Measurements from ENCODE around the gene TPCN2. TPM values are rescaled to one million over a fixed set of nuclear protein-coding genes. Genes with fewer than 3 reads are reported as not detected.

TPCN2 gene
- total RNA-seq, 1 experiment from 2014 or later: 28.9 TPM

DNA sequence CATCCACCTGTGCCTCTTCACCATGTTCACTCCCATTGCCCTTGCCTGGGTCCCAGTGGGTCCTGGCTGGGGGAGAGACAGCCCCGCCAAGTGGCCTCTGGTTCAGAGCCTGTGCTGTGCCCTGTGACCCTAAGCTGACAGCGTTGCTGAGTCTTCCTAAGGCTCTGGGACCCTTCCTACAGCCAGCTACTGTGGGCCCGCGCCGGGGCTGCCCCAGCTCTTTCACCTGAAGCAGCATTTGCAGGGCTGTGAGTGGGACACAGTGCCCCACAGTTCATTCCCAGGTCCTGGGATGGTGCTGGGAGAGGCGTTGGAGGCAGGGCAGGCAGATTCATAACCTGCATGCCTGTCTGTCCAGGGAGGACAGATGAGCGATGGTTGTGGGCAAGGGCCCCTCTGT, 10.7 kb downstream of the TPCN2 start:
- Histone ChIP-seq H3K27me3 (replicated peaks; ENCODE audit: insufficient read depth, low read depth, low read length, poor library complexity) (no peaks in the 10 kb centered on the region), H3K27ac (ENCODE audit: low read depth, low read length, poor library complexity, severe bottlenecking) (no peak overlapping the region), H3K4me1 (ENCODE audit: insufficient read depth, low read length, poor library complexity, severe bottlenecking) (no peaks in the 10 kb centered on the region), H3K4me3 (ENCODE audit: low read depth, low read length, poor library complexity, severe bottlenecking) (no peak overlapping the region), H3K9me3 (ENCODE audit: low read depth, low read length, poor library complexity, severe bottlenecking) (no peaks in the 10 kb centered on the region), H3K36me3 (ENCODE audit: insufficient read depth, low read length, poor library complexity, severe bottlenecking) (peaks cover 14% of the 10 kb centered on the region)
- POLR2A ChIA-PET (ENCODE audit: low non-redundant PET): no interaction called here
- CTCF ChIA-PET: no interaction called here
- BruUV-seq (replicated peaks): no TSS peak
- no peak for DNase-seq (ENCODE audit: low spot score)
- intact Hi-C loops (cut with micrococcal nuclease; ENCODE audit: unreplicated experiment): no loop called here
- TF ChIP-seq, protein P1, sequence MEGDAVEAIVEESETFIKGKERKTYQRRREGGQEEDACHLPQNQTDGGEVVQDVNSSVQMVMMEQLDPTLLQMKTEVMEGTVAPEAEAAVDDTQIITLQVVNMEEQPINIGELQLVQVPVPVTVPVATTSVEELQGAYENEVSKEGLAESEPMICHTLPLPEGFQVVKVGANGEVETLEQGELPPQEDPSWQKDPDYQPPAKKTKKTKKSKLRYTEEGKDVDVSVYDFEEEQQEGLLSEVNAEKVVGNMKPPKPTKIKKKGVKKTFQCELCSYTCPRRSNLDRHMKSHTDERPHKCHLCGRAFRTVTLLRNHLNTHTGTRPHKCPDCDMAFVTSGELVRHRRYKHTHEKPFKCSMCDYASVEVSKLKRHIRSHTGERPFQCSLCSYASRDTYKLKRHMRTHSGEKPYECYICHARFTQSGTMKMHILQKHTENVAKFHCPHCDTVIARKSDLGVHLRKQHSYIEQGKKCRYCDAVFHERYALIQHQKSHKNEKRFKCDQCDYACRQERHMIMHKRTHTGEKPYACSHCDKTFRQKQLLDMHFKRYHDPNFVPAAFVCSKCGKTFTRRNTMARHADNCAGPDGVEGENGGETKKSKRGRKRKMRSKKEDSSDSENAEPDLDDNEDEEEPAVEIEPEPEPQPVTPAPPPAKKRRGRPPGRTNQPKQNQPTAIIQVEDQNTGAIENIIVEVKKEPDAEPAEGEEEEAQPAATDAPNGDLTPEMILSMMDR (conservative IDR thresholded peaks at IDR 0.05; ENCODE audit: low read depth, low read length): no peak
- TF ChIP-seq EZH2 (IDR thresholded peaks at IDR 0.05; ENCODE audit: borderline replicate concordance, low read depth, low read length, poor library complexity, severe bottlenecking): no peak

DNA sequence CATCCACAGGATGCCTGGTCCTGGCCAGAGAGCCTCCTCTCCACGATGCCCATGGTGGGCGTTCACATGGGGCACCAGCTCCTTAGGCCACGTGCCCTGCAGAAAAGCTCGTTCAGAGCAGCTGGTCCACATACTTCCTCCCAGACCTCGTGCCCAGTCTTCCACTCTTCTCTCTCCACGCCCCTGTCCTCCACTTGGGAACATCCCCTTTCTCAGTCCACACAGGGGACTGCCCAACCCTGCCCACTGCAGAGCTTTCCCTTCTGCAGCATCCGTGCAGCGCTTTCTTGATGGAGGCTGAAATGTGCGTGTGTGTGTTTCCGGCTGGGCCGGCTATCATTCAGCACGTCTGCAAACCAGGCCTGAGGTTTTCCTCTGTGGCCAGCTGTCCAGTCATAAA, 11.3 kb downstream of the TPCN2 start:
- intact Hi-C loops (cut with micrococcal nuclease; ENCODE audit: unreplicated experiment): no loop called here

DNA sequence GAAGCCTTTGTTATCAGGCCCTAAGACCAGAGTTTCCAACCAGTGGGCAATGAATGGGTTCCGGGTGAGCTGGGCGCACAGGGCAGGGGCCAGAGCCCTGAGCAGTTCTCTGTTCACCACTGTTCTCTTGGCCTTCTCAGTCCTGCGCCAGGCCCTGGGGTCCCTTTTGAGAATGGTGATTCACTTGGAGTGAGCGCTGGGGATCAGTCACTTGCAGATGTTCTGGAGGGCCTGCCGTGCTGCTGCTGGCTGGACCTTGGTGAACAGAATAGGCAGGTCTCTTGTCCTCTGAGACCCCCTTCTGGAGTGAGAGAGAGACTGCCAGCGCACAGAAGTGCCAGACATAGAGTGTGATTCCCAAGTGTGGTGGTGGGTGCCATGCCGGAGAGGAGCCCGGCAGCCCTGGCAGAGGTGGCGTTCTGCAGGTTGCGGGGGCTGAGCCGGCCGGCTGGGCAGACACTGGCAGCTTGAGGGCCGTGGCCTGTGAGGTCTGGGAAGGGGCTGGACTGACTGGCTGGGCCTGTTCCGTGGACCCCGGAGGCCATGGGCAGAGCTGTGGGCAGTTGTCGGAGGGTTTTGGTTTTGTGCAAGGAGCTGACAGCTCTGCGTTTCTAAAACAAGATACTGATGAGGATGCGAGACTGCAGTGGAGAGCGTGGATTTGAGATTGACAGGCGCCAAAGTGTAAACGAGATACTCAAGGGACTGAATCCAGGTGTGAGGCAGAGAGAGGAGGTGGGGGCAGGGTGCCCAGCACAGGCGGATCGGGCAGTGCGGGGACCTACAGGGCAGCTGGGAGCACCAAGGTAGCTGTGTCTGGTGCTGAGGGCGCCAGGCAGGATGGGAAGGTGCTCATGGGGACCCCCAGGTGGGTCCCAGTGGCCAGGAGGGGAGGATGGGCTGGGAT, 12.3 kb downstream of the TPCN2 start:
- no peak overlapping the region for H3K27ac ChIP-seq (ENCODE audit: low read depth, low read length, poor library complexity, severe bottlenecking)
- H3K36me3 ChIP-seq (ENCODE audit: insufficient read depth, low read length, poor library complexity, severe bottlenecking): peaks cover 8% of the 10 kb centered on the region
- ChIA-PET CTCF (no interaction called here), POLR2A (ENCODE audit: low non-redundant PET) (no interaction called here)
- H3K4me3 ChIP-seq (ENCODE audit: low read depth, low read length, poor library complexity, severe bottlenecking): no peak overlapping the region
- H3K9me3 ChIP-seq (ENCODE audit: low read depth, low read length, poor library complexity, severe bottlenecking): no peaks in the 10 kb centered on the region
- H3K27me3 ChIP-seq (replicated peaks; ENCODE audit: insufficient read depth, low read depth, low read length, poor library complexity): no peaks in the 10 kb centered on the region
- intact Hi-C loops (cut with micrococcal nuclease; ENCODE audit: unreplicated experiment): no loop called here
- TF ChIP-seq, protein P1 (conservative IDR thresholded peaks at IDR 0.05; ENCODE audit: low read depth, low read length): no peak
- no peak for TF ChIP-seq EZH2 (IDR thresholded peaks at IDR 0.05; ENCODE audit: borderline replicate concordance, low read depth, low read length, poor library complexity, severe bottlenecking)
- no peaks in the 10 kb centered on the region for H3K4me1 ChIP-seq (ENCODE audit: insufficient read depth, low read length, poor library complexity, severe bottlenecking)
- DNase-seq (ENCODE audit: low spot score): no peak
- BruUV-seq (replicated peaks): no TSS peak

More for the DNA sequence above, 11.3 kb downstream of the TPCN2 start:
- Histone ChIP-seq H3K9me3 (ENCODE audit: low read depth, low read length, poor library complexity, severe bottlenecking) (no peaks in the 10 kb centered on the region), H3K27ac (ENCODE audit: low read depth, low read length, poor library complexity, severe bottlenecking) (no peak overlapping the region), H3K36me3 (ENCODE audit: insufficient read depth, low read length, poor library complexity, severe bottlenecking) (peaks cover 12% of the 10 kb centered on the region), H3K4me3 (ENCODE audit: low read depth, low read length, poor library complexity, severe bottlenecking) (no peak overlapping the region), H3K4me1 (ENCODE audit: insufficient read depth, low read length, poor library complexity, severe bottlenecking) (no peaks in the 10 kb centered on the region), H3K27me3 (replicated peaks; ENCODE audit: insufficient read depth, low read depth, low read length, poor library complexity) (no peaks in the 10 kb centered on the region)
- POLR2A ChIA-PET (ENCODE audit: low non-redundant PET): no interaction called here
- TF ChIP-seq, protein P1 (conservative IDR thresholded peaks at IDR 0.05; ENCODE audit: low read depth, low read length): no peak
- TF ChIP-seq EZH2 (IDR thresholded peaks at IDR 0.05; ENCODE audit: borderline replicate concordance, low read depth, low read length, poor library complexity, severe bottlenecking): no peak
- CTCF ChIA-PET: no interaction called here
- no peak for DNase-seq (ENCODE audit: low spot score)
- BruUV-seq (replicated peaks): no TSS peak

All from A673 (cell line).